Ovary (tissue), 3 donors: ENCODE measurements around the gene TSPEAR.

Experiments
- POLR2A ChIP-seq: fragments of 450-650 bp; IDR thresholded peaks from one replicate; pipeline ENCODE4 v1.6.1; 2017; ENCODE audit warnings: antibody characterized with exemption, mild to moderate bottlenecking, moderate library complexity
- TF ChIP-seq, protein P1 (sequence below), 3 donors: fragments of 450-650 bp in 2 of 3; fragments of 200-600 bp in 1 of 3; IDR thresholded peaks; one replicate each; pipeline versions ENCODE4 v1.5.1 to v1.8.0; 2016 to 2022; ENCODE audit warnings: antibody characterized with exemption in 3 of 3, mild to moderate bottlenecking in 1 of 3
- donor health status: DM: no; HTN: no; CAD: no.

DNA sequence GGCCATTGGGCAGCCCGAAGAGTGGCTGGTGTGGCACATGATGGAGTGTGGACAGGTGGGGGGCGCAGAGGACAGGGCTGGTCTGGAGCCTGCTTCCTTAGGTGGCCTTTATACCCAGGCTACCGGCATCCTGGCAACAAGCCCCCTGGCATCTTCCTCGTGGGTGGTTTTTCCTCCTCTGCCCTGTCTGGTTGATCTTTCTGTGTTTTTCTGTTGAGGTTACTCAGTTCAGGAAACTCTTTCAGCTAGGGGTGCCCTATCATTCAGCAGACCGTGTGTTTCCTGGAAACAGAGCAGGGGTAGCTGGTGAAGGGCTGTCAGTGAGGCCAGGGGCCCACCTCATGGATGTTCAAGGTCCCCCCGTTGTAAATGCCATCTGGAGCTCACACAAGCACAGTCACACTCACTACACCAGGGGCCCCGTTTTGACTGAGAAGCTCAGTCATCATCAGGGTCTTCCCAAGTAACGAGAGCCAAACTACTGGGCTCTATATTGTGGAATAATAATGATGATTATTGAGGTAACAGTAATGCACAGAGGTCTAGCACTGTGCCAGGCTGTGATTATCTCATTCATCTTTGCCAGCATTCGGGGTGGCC is 56.7 kb downstream of the TSPEAR start, which contains the start of gene KRTAP12-4:
- TF ChIP-seq, protein P1, sequence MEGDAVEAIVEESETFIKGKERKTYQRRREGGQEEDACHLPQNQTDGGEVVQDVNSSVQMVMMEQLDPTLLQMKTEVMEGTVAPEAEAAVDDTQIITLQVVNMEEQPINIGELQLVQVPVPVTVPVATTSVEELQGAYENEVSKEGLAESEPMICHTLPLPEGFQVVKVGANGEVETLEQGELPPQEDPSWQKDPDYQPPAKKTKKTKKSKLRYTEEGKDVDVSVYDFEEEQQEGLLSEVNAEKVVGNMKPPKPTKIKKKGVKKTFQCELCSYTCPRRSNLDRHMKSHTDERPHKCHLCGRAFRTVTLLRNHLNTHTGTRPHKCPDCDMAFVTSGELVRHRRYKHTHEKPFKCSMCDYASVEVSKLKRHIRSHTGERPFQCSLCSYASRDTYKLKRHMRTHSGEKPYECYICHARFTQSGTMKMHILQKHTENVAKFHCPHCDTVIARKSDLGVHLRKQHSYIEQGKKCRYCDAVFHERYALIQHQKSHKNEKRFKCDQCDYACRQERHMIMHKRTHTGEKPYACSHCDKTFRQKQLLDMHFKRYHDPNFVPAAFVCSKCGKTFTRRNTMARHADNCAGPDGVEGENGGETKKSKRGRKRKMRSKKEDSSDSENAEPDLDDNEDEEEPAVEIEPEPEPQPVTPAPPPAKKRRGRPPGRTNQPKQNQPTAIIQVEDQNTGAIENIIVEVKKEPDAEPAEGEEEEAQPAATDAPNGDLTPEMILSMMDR (IDR thresholded peaks at IDR 0.05): no peak
- no peak for TF ChIP-seq POLR2A
